Osteoblast (primary cell): ENCODE data around the gene ASCC2. TPM values are rescaled to one million over a fixed set of nuclear protein-coding genes. Genes with fewer than 3 reads are reported as not detected.

Experiments used
- DNase-seq: peaks from one replicate; pipeline ENCODE4 v3.0.0; 2011; ENCODE audit warnings: low spot score, mixed read lengths; ENCODE audit not compliant: insufficient read length; ENCODE audit errors: missing footprints
- H2AFZ ChIP-seq: 2 replicates; pipeline ENCODE4 v1.6.0; 2011; ENCODE audit warnings: mild to moderate bottlenecking, low read length
- H3K27ac ChIP-seq: 2 replicates; pipeline ENCODE4 v1.5.1; 2011; ENCODE audit warnings: mild to moderate bottlenecking, low read depth, low read length, moderate library complexity
- H3K27me3 ChIP-seq: 2 replicates; pipeline ENCODE4 v1.6.0; 2012; ENCODE audit warnings: mild to moderate bottlenecking, control low read depth, inconsistent platforms, low read length, moderate library complexity; ENCODE audit not compliant: insufficient read depth
- H3K36me3 ChIP-seq: 2 replicates; pipeline ENCODE4 v1.5.1; 2011; ENCODE audit warnings: mild to moderate bottlenecking, low read length, control low read depth, moderate library complexity; ENCODE audit not compliant: insufficient read depth
- H3K4me1 ChIP-seq: 2 replicates; pipeline ENCODE4 v1.5.1; 2011; ENCODE audit warnings: mild to moderate bottlenecking, low read length, control low read depth, moderate library complexity; ENCODE audit not compliant: insufficient read depth
- H3K4me2 ChIP-seq: 2 replicates; pipeline ENCODE4 v1.6.0; 2011; ENCODE audit warnings: mild to moderate bottlenecking, low read length; ENCODE audit not compliant: insufficient read depth
- H3K4me3 ChIP-seq: fragments of 200-600 bp; sonication (generic); 3 replicates; pipeline ENCODE4 v1.5.1; 2012; ENCODE audit warnings: mild to moderate bottlenecking, low read length, inconsistent platforms; ENCODE audit not compliant: insufficient read depth
- H3K79me2 ChIP-seq: 2 replicates; pipeline ENCODE4 v1.6.0; 2012; ENCODE audit warnings: mild to moderate bottlenecking, low read length, control low read depth, inconsistent platforms; ENCODE audit not compliant: insufficient read depth
- H3K9me3 ChIP-seq: 2 replicates; pipeline ENCODE4 v1.5.1; 2011; ENCODE audit warnings: low read depth, low read length, control low read depth
- H4K20me1 ChIP-seq: 2 replicates; pipeline ENCODE4 v1.6.0; 2012; ENCODE audit warnings: mild to moderate bottlenecking, low read length, control low read depth; ENCODE audit not compliant: insufficient read depth
- CTCF ChIP-seq: IDR thresholded peaks from 2 replicates; pipeline ENCODE4 v1.5.1; 2011; ENCODE audit warnings: mild to moderate bottlenecking, low read depth, low read length, moderate library complexity; ENCODE audit errors: extremely low read depth
- total RNA-seq: library from RNA; depleted of rRNA; stranded (reverse); fragments of >200 nt; gene quantifications from 2 replicates; pipeline ENCODE4 v1.2.3, GENCODE V29; 2012

ASCC2 gene
- total RNA-seq, 1 donor: 21.0 TPM

- DNase-seq: no peak
Measured at GRCh38 chr22:29813563-29813962, 24.5 kb downstream of the ASCC2 start.

GRCh38 chr22:29813126-29813525, 24.9 kb downstream of the ASCC2 start:
- H3K36me3 ChIP-seq: peaks cover 74% of the 10 kb centered on the region
- no peak overlapping the region for H3K4me2 ChIP-seq
- peaks cover 10% of the 10 kb centered on the region for H3K4me1 ChIP-seq
- DNase-seq: no peak
- no peaks in the 10 kb centered on the region for H3K27me3 ChIP-seq
- no peak overlapping the region for H3K4me3 ChIP-seq
- TF ChIP-seq CTCF: no peak
- H2AFZ ChIP-seq: no peak overlapping the region
- H3K9me3 ChIP-seq: no peaks in the 10 kb centered on the region
- no peaks in the 10 kb centered on the region for H3K79me2 ChIP-seq
- H3K27ac ChIP-seq: no peak overlapping the region
- H4K20me1 ChIP-seq: peaks cover 2% of the 10 kb centered on the region

More at GRCh38 chr22:29813563-29813962, 24.5 kb downstream of the ASCC2 start:
- Histone ChIP-seq H3K27me3 (no peaks in the 10 kb centered on the region), H3K9me3 (no peaks in the 10 kb centered on the region), H3K4me1 (peaks cover 10% of the 10 kb centered on the region), H3K36me3 (peaks cover 71% of the 10 kb centered on the region), H3K79me2 (no peaks in the 10 kb centered on the region), H4K20me1 (peaks cover 2% of the 10 kb centered on the region), H3K4me2 (no peak overlapping the region), H2AFZ (no peak overlapping the region), H3K27ac (no peak overlapping the region), H3K4me3 (no peak overlapping the region)
- TF ChIP-seq CTCF: peak; percentile 19

GRCh38 chr22:29811377-29811776, 26.7 kb downstream of the ASCC2 start:
- no peaks in the 10 kb centered on the region for H4K20me1 ChIP-seq
- H3K79me2 ChIP-seq: no peaks in the 10 kb centered on the region
- no peak for TF ChIP-seq CTCF
- H3K9me3 ChIP-seq: no peaks in the 10 kb centered on the region
- no peak overlapping the region for H2AFZ ChIP-seq
- H3K4me3 ChIP-seq: no peak overlapping the region
- DNase-seq: no peak
- no peaks in the 10 kb centered on the region for H3K27me3 ChIP-seq
- peaks cover 7% of the 10 kb centered on the region for H3K4me1 ChIP-seq
- H3K4me2 ChIP-seq: no peak overlapping the region
- H3K36me3 ChIP-seq: peaks cover 83% of the 10 kb centered on the region
- H3K27ac ChIP-seq: no peak overlapping the region

- DNase-seq: no peak
- TF ChIP-seq CTCF: no peak
- H3K4me1 ChIP-seq: peaks cover 6% of the 10 kb centered on the region
- no peak overlapping the region for H3K4me3 ChIP-seq
- no peak overlapping the region for H3K27ac ChIP-seq
- no peaks in the 10 kb centered on the region for H4K20me1 ChIP-seq
- H3K79me2 ChIP-seq: no peaks in the 10 kb centered on the region
- no peaks in the 10 kb centered on the region for H3K27me3 ChIP-seq
- H2AFZ ChIP-seq: no peak overlapping the region
- H3K9me3 ChIP-seq: no peaks in the 10 kb centered on the region
- H3K4me2 ChIP-seq: no peak overlapping the region
- H3K36me3 ChIP-seq: peaks cover 83% of the 10 kb centered on the region
Measured at GRCh38 chr22:29810216-29810615, 27.9 kb downstream of the ASCC2 start.
